Adrenal gland (tissue), 12 donors: ENCODE measurements around the gene EPHB1. TPM values are rescaled to one million over a fixed set of nuclear protein-coding genes. Genes with fewer than 3 reads are reported as not detected.

ENCODE experiments used
- DNase-seq, 7 donors: peaks; one replicate each; pipeline ENCODE4 v3.0.0-alpha.2; 2019 to 2020
- H3K27ac ChIP-seq, 5 donors: fragments of 200-600 bp; sonication (generic) in 4 of 5; 1 replicate in 3 of 5; 2 replicates in 2 of 5; pipeline versions ENCODE4 v1.5.1 to v1.8.0; 2016 to 2020; ENCODE audit warnings: mild to moderate bottlenecking in 1 of 5
- H3K27me3 ChIP-seq: fragments of 200-600 bp; 2 replicates; pipeline ENCODE4 v1.8.0; 2021
- H3K36me3 ChIP-seq, 2 donors: fragments of 200-600 bp; replicated peaks in 1 of 2; 1 replicate in 1 of 2; 2 replicates in 1 of 2; pipeline versions ENCODE4 v1.5.1 to v1.8.0; 2018 to 2022
- H3K4me1 ChIP-seq, 2 donors: fragments of 200-600 bp; replicated peaks in 1 of 2; 1 replicate in 1 of 2; 2 replicates in 1 of 2; pipeline versions ENCODE4 v1.5.1 to v1.8.0; 2018 to 2021
- H3K4me3 ChIP-seq, 4 donors: fragments of 200-600 bp; sonication (generic) in 3 of 4; one replicate each; pipeline ENCODE4 v1.5.1; 2016 to 2018
- H3K9me3 ChIP-seq, 3 donors: fragments of 200-600 bp; sonication (generic) in 1 of 3; replicated peaks in 1 of 3; 1 replicate in 2 of 3; 2 replicates in 1 of 3; pipeline versions ENCODE4 v1.5.1 to v1.8.0; 2016 to 2021
- CTCF ChIP-seq, 6 experiments: fragments of 450-650 bp in 4 of 6; fragments of 200-600 bp in 2 of 6; sonication (generic) in 1 of 6; IDR thresholded peaks; 1 replicate in 5 of 6; 2 replicates in 1 of 6; pipeline versions ENCODE4 v1.5.1 to v1.8.0; 2016 to 2021; ENCODE audit warnings: antibody characterized with exemption in 6 of 6, mild to moderate bottlenecking in 2 of 6, moderate library complexity in 1 of 6
- POLR2A ChIP-seq, 2 donors: fragments of 450-650 bp; IDR thresholded peaks; one replicate each; pipeline ENCODE4 v1.6.1; 2017; ENCODE audit warnings: antibody characterized with exemption in 2 of 2, mild to moderate bottlenecking in 2 of 2, moderate library complexity in 1 of 2
- WGBS, 4 donors: extraction: QIAGEN DNeasy Blood & Tissue Kit in 2 of 4; methylation state at CpG; one replicate each; pipeline versions ENCODE4 v1.1.5 to v1.1.7; 2013 to 2017; 5-methylcytosine and 5-hydroxymethylcytosine counted together
- intact Hi-C, 2 donors: fragments of 100-400 bp; cut with DNase I; formaldehyde crosslinking; loops; one replicate each; pipeline versions ENCODE4 v1.14.1 to v1.15.0; 2022 to 2023
- polyA plus RNA-seq, 3 donors: library from polyadenylated mRNA; stranded (reverse); fragments of 200-250 nt in 2 of 3; fragments of 350-450 nt in 1 of 3; fragmentation: Illumina TruSeq in 1 of 3; extraction: RNeasy Lipid Tissue Mini Kit (QIAGEN cat#74804) in 1 of 3; gene quantifications; one replicate each; pipeline ENCODE4 v1.2.3, GENCODE V29; 2013 to 2014
- total RNA-seq, 9 donors: library from RNA; depleted of rRNA in 4 of 9; stranded (reverse); fragments of >200 nt in 4 of 9; fragments of 120-200 nt in 1 of 9; fragmentation: NEBNext Ultra II Directional in 1 of 9; extraction: Animal tissue kit (Norgen Biotek cat#: 25700) in 1 of 9; gene quantifications; one replicate each; pipeline versions ENCODE4 v1.1.0 to v1.2.4, GENCODE V29; 2013 to 2023
- donor health status: healthy with polysubstance abuse.
- donor health status: Bipolar disorder and iron deficiency.
- donor health status: DM: yes; HTN: yes; CAD: no.
- donor health status: DM: no; HTN: no; CAD: no.
- donor health status: DM: no; HTN: no; CAD: no.
- donor health status: DM: yes; HTN: yes; CAD: no.

Gene EPHB1
- total and polyA plus RNA-seq, 12 donors = 0.10 to 3.4 (median 0.98) TPM

DNA sequence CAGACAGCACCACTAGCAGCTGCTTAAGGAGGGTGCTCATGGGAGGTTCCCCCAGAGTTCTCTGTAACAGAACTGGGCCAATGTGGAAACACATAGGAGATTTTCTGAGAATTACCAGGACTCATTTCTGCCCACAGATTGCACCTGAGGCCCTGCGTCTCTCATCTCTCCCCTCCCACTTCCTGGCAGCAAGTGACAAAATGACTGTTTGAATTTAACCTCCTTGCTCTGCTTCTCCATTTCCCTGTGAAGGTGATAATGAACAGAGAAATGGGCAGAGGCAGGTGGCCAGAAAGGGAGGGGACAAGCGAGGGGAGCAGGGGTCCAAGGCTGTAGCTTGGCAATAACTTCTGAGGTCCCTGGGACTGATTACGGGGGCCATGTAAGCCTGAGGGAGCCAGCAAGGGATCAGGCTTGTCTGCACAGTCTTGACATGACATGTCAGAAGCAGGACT is 8.0 kb downstream of the EPHB1 start:
- TF ChIP-seq CTCF (IDR thresholded peaks at IDR 0.05) (no peak), POLR2A (IDR thresholded peaks at IDR 0.05) (no peak)

DNA sequence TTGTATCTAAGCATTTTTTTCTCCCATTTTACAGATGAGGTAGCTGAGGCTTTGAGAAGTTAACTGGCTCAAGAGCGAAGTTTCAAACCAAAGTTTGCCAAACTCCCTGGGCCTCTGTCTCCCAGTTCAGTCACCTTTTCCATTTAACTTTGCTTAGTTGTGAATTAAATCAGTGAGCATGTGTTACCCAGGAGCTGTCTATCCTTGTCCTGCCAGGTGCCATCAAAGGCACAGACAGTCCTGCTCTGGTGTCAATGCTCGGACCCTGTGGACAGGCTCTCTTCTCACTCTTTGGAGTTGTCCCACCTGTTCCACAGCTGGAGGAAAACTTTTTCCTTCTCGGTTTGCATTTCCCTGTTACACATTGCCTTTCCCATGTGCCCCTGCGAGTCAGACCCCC is 8.6 kb downstream of the EPHB1 start:
- Histone ChIP-seq H3K4me1 (no peaks in the 10 kb centered on the region), H3K27ac (no peak overlapping the region), H3K36me3 (no peaks in the 10 kb centered on the region), H3K9me3 (no peaks in the 10 kb centered on the region), H3K4me3 (no peak overlapping the region), H3K27me3 (peaks cover 3% of the 10 kb centered on the region)
- WGBS, 4 donors = 70 to 88% (median 82%) methylated on average over 4 of the region's 4 CpGs
- intact Hi-C loops = no loop called here
- DNase-seq = peak in 1 of 7 donors; percentile 10
- TF ChIP-seq CTCF (IDR thresholded peaks at IDR 0.05) = no peak
- no peak for TF ChIP-seq POLR2A (IDR thresholded peaks at IDR 0.05)

More for the DNA sequence above, 8.0 kb downstream of the EPHB1 start:
- Histone ChIP-seq H3K4me1 (no peaks in the 10 kb centered on the region), H3K9me3 (no peaks in the 10 kb centered on the region), H3K27ac (no peak overlapping the region), H3K4me3 (no peak overlapping the region), H3K36me3 (no peaks in the 10 kb centered on the region), H3K27me3 (peaks cover 3% of the 10 kb centered on the region)
- DNase-seq = no peak
- 58 to 73% (median 66%) methylated on average over 3 of the region's 3 CpGs for WGBS, 4 donors
- intact Hi-C loops = no loop called here

- TF ChIP-seq POLR2A (IDR thresholded peaks at IDR 0.05) (no peak), CTCF (IDR thresholded peaks at IDR 0.05) (no peak)
- H3K27ac ChIP-seq = no peak overlapping the region
- no peak for DNase-seq
- WGBS, 4 donors = 65 to 82% (median 75%) methylated on average over 13 to 14 of the region's 14 CpGs
- H3K27me3 ChIP-seq = no peaks in the 10 kb centered on the region
- H3K36me3 ChIP-seq = no peaks in the 10 kb centered on the region
- no peaks in the 10 kb centered on the region for H3K9me3 ChIP-seq
- no peaks in the 10 kb centered on the region for H3K4me1 ChIP-seq
- intact Hi-C loops = no loop called here
- no peak overlapping the region for H3K4me3 ChIP-seq
Measured at GRCh38 chr3:134804508-134805480, 9.7 kb downstream of the EPHB1 start.

DNA sequence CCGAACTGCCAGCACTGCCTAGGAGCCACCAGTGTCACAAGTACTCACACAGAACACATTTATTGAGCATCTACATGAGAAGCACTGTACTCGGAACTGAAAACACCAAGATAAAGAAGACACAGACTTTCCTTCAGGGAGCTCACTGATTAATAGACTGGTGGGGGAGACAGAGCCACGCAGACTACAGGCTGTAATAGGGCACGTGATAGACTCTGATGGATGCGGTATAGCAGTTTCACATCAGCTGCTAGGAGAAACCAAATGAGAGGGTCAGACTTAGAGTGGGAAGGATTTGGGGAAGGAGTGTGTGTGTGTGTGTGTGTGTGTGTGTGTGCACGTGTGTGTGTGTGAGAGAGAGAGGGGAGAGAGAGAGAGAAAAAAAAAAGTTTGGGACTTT is 12.1 kb downstream of the EPHB1 start:
- Histone ChIP-seq H3K27ac (no peak overlapping the region), H3K9me3 (no peaks in the 10 kb centered on the region), H3K36me3 (no peaks in the 10 kb centered on the region), H3K27me3 (no peaks in the 10 kb centered on the region), H3K4me3 (no peak overlapping the region), H3K4me1 (no peaks in the 10 kb centered on the region)
- TF ChIP-seq CTCF (IDR thresholded peaks at IDR 0.05) (no peak), POLR2A (IDR thresholded peaks at IDR 0.05) (no peak)
- intact Hi-C loops = no loop called here
- DNase-seq = peak in 1 of 7 donors; percentile 13
- WGBS, 4 donors = 42 to 51% (median 46%) methylated on average over 6 of the region's 6 CpGs
